HepG2 (cell line): ENCODE measurements around the gene ASXL1. TPM values are rescaled to one million over a fixed set of nuclear protein-coding genes. Genes with fewer than 3 reads are reported as not detected.

Experiments
- ETV5 ChIP-seq: IDR thresholded peaks from 2 replicates; pipeline ENCODE4 v1.6.1; 2018; ENCODE audit warnings: missing biosample characterization, missing genetic modification reagents, inconsistent platforms, borderline replicate concordance
- GABPA ChIP-seq, 2 experiments: IDR thresholded peaks; 2 replicates each; pipeline ENCODE4 v1.6.1; 2011 to 2016; ENCODE audit warnings: low read depth in 2 of 2, low read length in 1 of 2, missing biosample characterization in 1 of 2, missing genetic modification characterization in 1 of 2
- KLF13 ChIP-seq: sonication (generic); formaldehyde crosslinking; IDR thresholded peaks from 2 replicates; pipeline ENCODE4 v1.4.0; 2020; ENCODE audit warnings: mild to moderate bottlenecking, missing genetic modification reagents
- KLF9 ChIP-seq: IDR thresholded peaks from 2 replicates; pipeline ENCODE4 v1.6.1; 2016; ENCODE audit warnings: low read depth
- NCOA2 ChIP-seq: sonication (generic); formaldehyde crosslinking; IDR thresholded peaks from 2 replicates; pipeline ENCODE4 v1.8.0; 2022; ENCODE audit warnings: inconsistent platforms
- RBM39 ChIP-seq: fragments of 200-400 bp; formaldehyde crosslinking; IDR thresholded peaks from one replicate; pipeline ENCODE4 v1.6.1; 2018; ENCODE audit warnings: antibody characterized with exemption, mild to moderate bottlenecking, low read depth, low read length; ENCODE audit not compliant: poor library complexity, severe bottlenecking
- SCMH1 ChIP-seq: sonication (generic); formaldehyde crosslinking; IDR thresholded peaks from 2 replicates; pipeline ENCODE4 v1.9.0; 2021; ENCODE audit warnings: missing genetic modification reagents, mild to moderate bottlenecking, borderline replicate concordance
- ZNF337 ChIP-seq: sonication (generic); formaldehyde crosslinking; IDR thresholded peaks from 2 replicates; pipeline ENCODE4 v1.5.1; 2020; ENCODE audit warnings: missing genetic modification reagents, low read depth, mild to moderate bottlenecking, borderline replicate concordance
- polyA plus RNA-seq, 8 experiments: library from polyadenylated mRNA; depleted of rRNA in 3 of 8; stranded (reverse) in 7 of 8; unstranded in 1 of 8; fragments of >200 nt; fragmentation: Illumina TruSeq in 4 of 8; extraction: Trizol in 4 of 8; gene quantifications; 2 replicates each; pipeline versions ENCODE4 v1.2.1 to v1.2.3, GENCODE V29; 2011 to 2016; ENCODE audit warnings: low read depth in 4 of 8, missing spikeins in 1 of 8, mixed read lengths in 1 of 8; ENCODE audit not compliant: insufficient read depth in 1 of 8
- total RNA-seq, 5 experiments: library from RNA; depleted of rRNA; stranded (reverse); fragments of >200 nt; fragmentation: Illumina TruSeq; extraction: Trizol; gene quantifications; 2 replicates each; pipeline ENCODE4 v1.2.3, GENCODE V29; 2016; ENCODE audit warnings: low read depth in 1 of 5
- TF ChIP-seq, protein P1 (sequence below): sonication (generic); formaldehyde crosslinking; IDR thresholded peaks from 2 replicates; pipeline ENCODE4 v1.4.0; 2020; ENCODE audit warnings: missing genetic modification reagents
- TF ChIP-seq, protein P2 (sequence below): sonication (generic); formaldehyde crosslinking; IDR thresholded peaks from 2 replicates; pipeline ENCODE4 v1.8.0; 2022; ENCODE audit warnings: mild to moderate bottlenecking, missing genetic modification reagents, moderate library complexity
- TF ChIP-seq, protein P3 (sequence below): sonication (generic); formaldehyde crosslinking; IDR thresholded peaks from 2 replicates; pipeline ENCODE4 v1.4.0; 2020; ENCODE audit warnings: missing genetic modification reagents, borderline replicate concordance
- TF ChIP-seq, protein P4 (sequence below): sonication (generic); formaldehyde crosslinking; IDR thresholded peaks from 2 replicates; pipeline ENCODE4 v1.5.0; 2020; ENCODE audit warnings: missing genetic modification reagents, mild to moderate bottlenecking, borderline replicate concordance
- TF ChIP-seq, protein P5 (sequence below): sonication (generic); formaldehyde crosslinking; IDR thresholded peaks from 2 replicates; pipeline ENCODE4 v1.5.0; 2020; ENCODE audit warnings: mild to moderate bottlenecking, missing genetic modification reagents
- TF ChIP-seq, protein P6 (sequence below): sonication (generic); formaldehyde crosslinking; IDR thresholded peaks from 2 replicates; pipeline ENCODE4 v1.4.0; 2020; ENCODE audit warnings: missing genetic modification reagents, low read depth, mild to moderate bottlenecking, borderline replicate concordance
- TF ChIP-seq, protein P7 (sequence below): IDR thresholded peaks from 2 replicates; pipeline ENCODE4 v1.6.1; 2016; ENCODE audit warnings: mild to moderate bottlenecking

The ASXL1 gene
- total and polyA plus RNA-seq, 2 of the 13 experiments (the other 11 are each of a cell fraction or from before 2014, with no cell fraction given): 62.1 to 74.8 TPM

DNA sequence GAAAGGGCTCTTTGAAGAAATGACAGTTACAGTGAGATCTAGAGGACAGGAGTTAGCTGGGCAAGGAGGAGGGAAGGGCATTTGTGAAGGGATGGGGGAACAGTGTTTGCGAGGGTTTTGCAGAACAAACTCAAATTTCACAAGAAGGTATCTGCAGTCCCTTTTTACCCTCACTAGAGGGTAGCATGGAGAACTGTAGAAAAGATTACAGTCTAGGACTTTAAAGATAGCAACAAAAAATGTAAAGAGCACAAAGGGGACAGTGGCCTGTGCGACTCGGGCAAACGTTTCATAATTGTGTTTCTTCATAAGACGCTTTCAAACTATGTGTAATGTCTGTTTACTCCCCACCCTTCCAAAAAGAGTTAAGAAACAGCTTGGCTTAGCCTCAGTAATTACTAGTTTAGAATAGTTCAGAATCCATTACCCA, 21.2 kb upstream of the ASXL1 start (continued):
- TF ChIP-seq, protein P1, sequence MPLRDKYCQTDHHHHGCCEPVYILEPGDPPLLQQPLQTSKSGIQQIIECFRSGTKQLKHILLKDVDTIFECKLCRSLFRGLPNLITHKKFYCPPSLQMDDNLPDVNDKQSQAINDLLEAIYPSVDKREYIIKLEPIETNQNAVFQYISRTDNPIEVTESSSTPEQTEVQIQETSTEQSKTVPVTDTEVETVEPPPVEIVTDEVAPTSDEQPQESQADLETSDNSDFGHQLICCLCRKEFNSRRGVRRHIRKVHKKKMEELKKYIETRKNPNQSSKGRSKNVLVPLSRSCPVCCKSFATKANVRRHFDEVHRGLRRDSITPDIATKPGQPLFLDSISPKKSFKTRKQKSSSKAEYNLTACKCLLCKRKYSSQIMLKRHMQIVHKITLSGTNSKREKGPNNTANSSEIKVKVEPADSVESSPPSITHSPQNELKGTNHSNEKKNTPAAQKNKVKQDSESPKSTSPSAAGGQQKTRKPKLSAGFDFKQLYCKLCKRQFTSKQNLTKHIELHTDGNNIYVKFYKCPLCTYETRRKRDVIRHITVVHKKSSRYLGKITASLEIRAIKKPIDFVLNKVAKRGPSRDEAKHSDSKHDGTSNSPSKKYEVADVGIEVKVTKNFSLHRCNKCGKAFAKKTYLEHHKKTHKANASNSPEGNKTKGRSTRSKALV (CRISPR knock-in tag): no peak
- TF ChIP-seq NCOA2 (CRISPR knock-in tag) (peak; percentile 49), ZNF337 (no peak), GABPA (IDR thresholded peaks at IDR 0.05; ENCODE audit: low read depth, low read length) (no peak), GABPA (CRISPR knock-in tag; IDR thresholded peaks at IDR 0.05; ENCODE audit: low read depth) (peak; percentile 26; the same call in 1 of the 2 replicates), RBM39 (no peak), ETV5 (CRISPR knock-in tag) (no peak), KLF9 (no peak), SCMH1 (CRISPR knock-in tag) (no peak), KLF13 (CRISPR knock-in tag) (no peak)
- TF ChIP-seq, protein P2, sequence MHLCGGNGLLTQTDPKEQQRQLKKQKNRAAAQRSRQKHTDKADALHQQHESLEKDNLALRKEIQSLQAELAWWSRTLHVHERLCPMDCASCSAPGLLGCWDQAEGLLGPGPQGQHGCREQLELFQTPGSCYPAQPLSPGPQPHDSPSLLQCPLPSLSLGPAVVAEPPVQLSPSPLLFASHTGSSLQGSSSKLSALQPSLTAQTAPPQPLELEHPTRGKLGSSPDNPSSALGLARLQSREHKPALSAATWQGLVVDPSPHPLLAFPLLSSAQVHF (CRISPR knock-in tag): no peak
- TF ChIP-seq, protein P3, sequence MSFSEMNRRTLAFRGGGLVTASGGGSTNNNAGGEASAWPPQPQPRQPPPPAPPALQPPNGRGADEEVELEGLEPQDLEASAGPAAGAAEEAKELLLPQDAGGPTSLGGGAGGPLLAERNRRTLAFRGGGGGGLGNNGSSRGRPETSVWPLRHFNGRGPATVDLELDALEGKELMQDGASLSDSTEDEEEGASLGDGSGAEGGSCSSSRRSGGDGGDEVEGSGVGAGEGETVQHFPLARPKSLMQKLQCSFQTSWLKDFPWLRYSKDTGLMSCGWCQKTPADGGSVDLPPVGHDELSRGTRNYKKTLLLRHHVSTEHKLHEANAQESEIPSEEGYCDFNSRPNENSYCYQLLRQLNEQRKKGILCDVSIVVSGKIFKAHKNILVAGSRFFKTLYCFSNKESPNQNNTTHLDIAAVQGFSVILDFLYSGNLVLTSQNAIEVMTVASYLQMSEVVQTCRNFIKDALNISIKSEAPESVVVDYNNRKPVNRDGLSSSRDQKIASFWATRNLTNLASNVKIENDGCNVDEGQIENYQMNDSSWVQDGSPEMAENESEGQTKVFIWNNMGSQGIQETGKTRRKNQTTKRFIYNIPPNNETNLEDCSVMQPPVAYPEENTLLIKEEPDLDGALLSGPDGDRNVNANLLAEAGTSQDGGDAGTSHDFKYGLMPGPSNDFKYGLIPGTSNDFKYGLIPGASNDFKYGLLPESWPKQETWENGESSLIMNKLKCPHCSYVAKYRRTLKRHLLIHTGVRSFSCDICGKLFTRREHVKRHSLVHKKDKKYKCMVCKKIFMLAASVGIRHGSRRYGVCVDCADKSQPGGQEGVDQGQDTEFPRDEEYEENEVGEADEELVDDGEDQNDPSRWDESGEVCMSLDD (CRISPR knock-in tag): no peak
- TF ChIP-seq, protein P4, sequence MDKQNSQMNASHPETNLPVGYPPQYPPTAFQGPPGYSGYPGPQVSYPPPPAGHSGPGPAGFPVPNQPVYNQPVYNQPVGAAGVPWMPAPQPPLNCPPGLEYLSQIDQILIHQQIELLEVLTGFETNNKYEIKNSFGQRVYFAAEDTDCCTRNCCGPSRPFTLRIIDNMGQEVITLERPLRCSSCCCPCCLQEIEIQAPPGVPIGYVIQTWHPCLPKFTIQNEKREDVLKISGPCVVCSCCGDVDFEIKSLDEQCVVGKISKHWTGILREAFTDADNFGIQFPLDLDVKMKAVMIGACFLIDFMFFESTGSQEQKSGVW (CRISPR knock-in tag): no peak
- TF ChIP-seq, protein P5, sequence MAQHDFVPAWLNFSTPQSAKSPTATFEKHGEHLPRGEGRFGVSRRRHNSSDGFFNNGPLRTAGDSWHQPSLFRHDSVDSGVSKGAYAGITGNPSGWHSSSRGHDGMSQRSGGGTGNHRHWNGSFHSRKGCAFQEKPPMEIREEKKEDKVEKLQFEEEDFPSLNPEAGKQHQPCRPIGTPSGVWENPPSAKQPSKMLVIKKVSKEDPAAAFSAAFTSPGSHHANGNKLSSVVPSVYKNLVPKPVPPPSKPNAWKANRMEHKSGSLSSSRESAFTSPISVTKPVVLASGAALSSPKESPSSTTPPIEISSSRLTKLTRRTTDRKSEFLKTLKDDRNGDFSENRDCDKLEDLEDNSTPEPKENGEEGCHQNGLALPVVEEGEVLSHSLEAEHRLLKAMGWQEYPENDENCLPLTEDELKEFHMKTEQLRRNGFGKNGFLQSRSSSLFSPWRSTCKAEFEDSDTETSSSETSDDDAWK (CRISPR knock-in tag): no peak
- TF ChIP-seq, protein P6, sequence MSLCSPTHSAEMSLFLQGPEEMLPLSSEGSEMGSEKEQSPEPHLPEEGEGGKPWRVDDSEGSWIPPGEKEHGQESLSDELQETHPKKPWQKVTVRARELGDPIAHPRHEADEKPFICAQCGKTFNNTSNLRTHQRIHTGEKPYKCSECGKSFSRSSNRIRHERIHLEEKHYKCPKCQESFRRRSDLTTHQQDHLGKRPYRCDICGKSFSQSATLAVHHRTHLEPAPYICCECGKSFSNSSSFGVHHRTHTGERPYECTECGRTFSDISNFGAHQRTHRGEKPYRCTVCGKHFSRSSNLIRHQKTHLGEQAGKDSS (CRISPR knock-in tag): no peak
- TF ChIP-seq, protein P7, sequence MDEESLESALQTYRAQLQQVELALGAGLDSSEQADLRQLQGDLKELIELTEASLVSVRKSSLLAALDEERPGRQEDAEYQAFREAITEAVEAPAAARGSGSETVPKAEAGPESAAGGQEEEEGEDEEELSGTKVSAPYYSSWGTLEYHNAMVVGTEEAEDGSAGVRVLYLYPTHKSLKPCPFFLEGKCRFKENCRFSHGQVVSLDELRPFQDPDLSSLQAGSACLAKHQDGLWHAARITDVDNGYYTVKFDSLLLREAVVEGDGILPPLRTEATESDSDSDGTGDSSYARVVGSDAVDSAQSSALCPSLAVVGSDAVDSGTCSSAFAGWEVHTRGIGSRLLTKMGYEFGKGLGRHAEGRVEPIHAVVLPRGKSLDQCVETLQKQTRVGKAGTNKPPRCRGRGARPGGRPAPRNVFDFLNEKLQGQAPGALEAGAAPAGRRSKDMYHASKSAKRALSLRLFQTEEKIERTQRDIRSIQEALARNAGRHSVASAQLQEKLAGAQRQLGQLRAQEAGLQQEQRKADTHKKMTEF (CRISPR knock-in tag): no peak; the same call in 1 of the 2 replicates
